ENCODE results near the gene SMIM38.

GRCh38 chr11:69167916-69168691 is 12.4 kb downstream of the SMIM38 start:
- TF ChIP-seq CTCF (conservative IDR thresholded peaks at IDR 0.05; ENCODE audit: low read depth in 2 of 2) (no peak), JUNB (IDR thresholded peaks at IDR 0.05; ENCODE audit: unreplicated experiment) (no peak), REST (IDR thresholded peaks at IDR 0.05; ENCODE audit: unreplicated experiment) (no peak), EZH2 (IDR thresholded peaks at IDR 0.05; ENCODE audit: low read depth, unreplicated experiment) (no peak)

Measured in GM23338 (cell line).